ENCODE data around the gene LLGL2.

Gene LLGL2

DNA sequence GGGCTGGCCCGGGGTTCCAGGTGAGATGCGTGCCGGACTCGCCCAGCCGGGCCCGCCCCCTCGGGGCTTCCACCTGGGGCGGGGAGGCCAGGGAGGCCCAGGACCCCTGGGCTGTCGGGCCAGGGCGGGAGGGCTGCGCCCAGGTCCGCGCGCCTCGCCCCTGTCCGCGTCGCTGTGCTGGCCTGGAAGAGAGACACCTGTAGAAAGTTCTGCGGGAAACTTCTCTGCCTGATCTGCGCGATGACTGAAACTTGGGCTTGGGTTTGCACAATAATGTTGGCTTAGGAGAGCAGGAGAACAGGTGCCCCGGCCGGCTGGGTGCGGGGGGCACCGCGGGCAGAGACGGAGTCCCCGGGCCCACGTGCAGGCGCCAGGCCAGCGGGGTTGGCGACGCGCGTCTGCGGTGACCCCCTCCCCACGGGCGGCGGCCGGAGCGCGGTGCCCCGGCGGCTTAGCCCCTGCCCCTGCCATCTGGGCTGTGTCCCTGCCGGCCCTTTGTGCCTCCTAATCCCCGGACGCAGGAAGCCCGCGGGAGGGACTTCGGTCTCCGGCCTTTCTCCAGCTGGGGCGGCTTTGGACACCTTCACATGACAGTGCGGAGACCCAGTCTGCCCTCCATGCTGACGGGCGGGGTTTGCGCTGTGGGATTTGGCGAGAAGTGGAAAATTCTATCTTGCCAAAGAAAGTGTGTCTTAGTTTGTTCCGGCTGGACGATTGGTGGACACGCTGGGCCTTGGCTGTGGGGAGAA is 483 bp downstream of the LLGL2 start:
- DNase-seq: no peak

DNA sequence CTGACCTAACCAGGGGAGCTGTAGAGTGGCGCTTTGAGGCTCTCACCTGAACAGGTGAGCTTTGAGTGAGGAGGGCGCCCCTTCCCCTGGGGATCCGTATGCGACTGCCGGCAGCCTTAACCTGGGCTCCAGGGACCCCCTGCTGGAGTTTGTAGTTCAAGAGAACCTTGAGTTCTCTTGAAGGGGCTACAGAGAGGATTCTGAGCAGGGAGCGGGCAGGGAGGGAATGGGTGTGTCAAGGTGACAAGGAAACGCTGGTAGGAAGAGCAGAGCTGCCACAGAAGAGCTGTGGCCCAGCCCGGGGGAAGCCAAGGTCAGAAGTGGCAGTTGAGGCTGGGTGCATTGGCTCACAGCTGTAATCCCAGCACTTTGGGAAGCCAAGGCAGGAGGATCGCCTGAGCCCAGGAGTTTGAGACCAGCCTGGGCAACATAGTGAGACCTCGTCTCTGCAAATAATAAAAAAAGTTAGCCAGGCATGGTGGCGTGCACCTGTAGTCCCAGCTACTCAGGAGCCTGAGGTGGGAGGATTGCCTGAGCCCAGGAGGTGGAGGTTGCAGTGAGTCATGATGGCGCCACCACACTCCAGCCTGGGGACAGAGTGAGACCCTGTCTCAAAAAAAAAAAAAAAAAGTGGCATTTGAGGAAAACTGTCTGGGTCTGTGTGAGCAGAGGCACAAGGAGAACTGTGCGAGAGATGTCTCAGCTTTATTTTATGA is 1.2 kb downstream of the LLGL2 start:
- no peak for DNase-seq

- no peak for DNase-seq
Observed at GRCh38 chr17:75530837-75531720, 5.6 kb downstream of the LLGL2 start.

DNA sequence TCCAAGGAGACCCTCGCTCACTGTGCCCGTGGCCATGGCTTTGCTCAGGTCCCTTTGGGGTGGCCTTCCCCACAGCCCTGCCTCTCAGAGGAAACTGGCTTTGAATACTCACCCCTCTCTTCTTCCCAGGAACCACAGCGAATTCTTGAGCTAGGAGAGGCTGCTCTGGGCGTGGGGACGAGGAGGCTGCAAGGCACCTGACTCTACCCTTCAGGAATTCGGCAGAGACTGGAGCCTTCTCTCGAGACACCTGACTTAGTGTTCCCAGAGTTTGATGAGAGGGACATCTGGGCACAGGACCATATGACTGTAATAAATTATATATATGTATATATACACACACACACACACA is 6.2 kb downstream of the LLGL2 start:
- DNase-seq: no peak

DNA sequence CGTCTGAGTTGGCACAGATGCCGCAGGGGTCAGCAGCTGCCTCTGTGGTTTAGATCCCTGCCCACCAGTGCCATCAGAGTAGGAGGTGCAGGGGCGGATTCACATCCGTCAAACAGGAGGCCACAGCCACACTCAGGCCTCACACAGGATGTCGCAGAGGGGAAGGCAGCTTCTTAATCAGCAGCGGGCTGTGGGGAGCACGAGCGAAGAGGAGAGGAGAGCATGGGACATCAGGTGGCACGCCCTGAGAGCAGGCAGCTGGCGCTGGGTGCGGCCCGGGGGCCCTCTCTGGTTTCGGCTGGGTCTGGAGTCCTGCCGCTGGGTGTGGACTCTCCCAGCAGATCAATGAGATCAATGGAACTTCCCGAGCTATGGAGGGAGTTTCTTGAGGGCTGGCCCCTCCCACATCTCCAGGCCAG is 9.6 kb downstream of the LLGL2 start:
- DNase-seq: no peak

DNA sequence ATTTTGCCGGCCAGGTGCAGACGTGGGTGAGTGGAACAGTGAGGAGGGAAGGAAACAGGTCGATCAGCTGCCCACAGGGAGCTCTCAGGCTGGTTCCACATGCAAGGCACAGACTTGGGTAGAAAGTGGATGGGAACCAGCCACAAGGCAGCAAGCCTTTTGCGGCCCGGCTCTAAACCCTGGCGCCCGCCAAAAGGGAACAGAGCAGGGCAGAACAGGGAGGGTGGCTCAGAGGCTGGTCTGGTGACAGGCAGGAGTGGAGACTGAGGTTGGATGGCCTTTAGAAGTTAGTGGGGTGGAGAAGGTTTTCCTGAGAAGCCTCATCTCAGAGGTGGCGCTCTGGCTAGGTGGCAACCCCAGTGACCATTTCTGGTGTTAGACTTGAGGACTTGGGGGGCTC is 10.4 kb downstream of the LLGL2 start:
- no peak for DNase-seq

DNA sequence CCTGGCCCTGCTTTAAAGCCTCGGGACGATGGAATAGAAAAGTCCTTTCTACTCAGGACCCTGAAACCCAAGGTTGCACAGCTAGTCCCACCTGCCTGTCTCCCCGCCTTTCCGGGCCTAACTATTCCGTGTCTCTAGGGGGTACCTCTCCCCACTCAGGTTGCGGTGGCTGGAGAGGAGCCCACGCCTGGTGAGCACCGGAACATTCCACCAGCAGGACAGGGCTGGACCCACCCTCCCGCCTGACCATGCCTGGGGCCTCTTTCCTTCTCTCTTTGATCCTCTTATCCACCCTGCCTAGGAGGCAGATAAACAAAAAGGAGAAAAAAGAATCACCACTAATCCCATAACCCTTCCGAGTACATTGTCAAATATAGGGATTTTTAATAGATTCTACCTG is 10.9 kb downstream of the LLGL2 start:
- no peak for DNase-seq

DNA sequence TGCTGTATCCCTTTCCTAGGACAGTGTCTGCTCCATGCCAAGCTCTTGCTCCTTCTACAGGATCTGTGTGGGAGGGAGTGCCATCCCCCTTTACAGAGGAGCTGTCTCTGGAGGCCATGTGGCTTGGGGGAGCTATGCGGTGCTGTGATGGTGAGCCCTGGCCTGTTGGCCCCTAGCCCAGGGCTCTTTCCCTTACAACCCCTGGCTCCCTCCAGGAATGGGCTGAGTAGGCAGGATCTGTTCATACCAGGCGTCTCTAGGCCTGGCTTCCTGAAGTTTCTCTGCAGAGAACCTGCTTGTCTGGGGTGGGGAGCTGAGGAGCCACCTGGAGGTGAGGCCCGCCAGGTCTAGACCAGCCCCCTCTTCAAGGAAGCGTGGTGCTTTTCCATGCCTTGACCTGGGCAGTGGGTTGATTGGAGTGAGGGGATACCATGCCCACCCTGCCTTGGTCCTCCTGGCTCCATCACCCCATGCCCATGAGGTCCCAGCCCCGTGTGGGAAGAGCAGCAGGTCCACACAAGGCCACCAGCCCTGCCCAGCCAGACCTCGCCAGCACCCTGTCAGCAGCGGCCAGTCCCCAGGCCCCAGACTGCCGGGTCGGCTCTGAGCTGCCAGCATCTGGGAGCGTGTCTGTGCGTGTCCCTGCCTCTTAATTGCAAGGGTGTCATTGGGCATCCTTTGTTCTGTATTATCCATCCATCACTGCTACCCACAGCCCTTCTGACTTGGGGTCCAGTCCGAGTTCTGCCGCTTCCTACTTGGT is 14.7 kb downstream of the LLGL2 start:
- no peak for DNase-seq

DNA sequence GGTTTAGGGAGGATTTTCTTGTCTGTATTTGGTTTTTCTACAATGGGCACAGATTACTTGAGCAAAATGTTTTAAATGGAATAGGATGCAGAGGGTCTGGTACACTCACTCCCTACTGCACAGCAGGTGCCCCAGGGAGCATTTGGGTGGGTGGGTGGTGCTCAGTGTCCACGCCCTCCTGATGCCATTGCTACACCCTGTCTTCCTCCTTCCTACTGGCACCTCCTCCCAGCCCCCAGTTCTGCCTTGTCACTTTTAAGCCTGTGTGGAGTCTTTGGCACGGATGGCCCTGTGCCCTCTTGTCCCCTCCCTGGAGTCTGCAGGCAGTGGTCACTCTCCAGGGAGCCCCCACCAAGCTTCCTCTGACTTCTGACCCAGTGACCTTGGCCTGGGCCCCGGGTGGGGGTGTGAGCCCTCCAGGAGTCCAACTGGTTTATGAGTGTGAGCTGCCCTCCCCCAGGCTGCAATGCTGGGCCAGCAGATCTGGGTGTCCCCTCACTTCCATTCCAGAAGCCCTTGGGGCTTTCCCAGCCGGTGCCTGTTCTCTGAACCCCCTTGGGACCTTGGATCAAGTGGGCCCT is 15.5 kb downstream of the LLGL2 start:
- no peak for DNase-seq

DNA sequence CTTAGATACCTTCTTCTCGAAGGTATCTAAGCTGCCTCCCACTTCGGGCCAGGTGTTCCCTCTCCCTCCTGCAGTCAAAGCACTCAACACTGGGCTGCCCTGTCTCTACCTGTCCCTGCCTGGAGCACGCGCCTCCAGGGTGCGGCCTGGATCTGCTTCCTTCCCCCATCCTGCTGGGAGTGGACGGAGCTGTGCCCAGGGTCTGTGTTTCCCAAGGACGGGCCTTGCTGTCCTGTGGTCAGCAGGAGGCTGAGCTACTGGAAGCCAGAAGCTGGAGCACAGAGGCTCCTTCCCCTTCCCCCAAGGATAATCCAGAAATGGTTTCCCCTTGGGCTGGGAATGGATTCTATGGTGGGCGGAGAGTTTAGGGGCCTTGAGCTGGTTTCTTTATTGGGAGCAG is 16.7 kb downstream of the LLGL2 start:
- no peak for DNase-seq

DNA sequence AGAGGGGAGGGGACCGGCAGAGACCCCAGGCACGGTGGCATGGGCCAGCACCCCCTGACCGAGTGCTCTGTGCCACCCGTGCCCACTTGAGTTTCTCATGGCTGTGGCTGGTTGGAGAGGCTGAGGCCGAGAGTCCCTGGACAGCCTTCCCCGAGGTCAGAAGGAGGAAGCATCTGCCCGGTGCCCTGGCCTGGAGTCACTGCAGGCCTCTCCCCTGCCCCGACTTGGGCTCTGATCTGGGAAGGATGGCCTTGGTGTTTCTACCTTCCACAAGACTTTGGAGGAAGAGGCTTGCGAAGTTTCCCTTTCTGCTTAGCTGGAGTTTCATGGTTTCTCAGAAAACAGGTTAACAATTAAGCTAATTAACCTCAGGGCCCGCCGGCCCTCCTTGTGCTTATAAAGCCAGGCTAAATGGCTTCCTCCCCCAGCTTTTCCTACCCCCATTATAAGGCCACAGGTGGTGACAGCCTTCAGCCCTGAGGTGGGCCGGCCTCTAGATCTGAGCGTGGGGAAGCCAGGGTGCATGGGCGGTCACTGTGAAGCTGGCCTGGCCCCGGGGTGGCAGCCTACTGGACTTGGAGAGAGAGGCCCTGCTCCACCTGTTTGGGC is 17.3 kb downstream of the LLGL2 start:
- no peak for DNase-seq

- no peak for DNase-seq
Observed at GRCh38 chr17:75544250-75544649, 18.8 kb downstream of the LLGL2 start.

- DNase-seq: no peak
Observed at GRCh38 chr17:75546181-75546580, 20.7 kb downstream of the LLGL2 start.

DNA sequence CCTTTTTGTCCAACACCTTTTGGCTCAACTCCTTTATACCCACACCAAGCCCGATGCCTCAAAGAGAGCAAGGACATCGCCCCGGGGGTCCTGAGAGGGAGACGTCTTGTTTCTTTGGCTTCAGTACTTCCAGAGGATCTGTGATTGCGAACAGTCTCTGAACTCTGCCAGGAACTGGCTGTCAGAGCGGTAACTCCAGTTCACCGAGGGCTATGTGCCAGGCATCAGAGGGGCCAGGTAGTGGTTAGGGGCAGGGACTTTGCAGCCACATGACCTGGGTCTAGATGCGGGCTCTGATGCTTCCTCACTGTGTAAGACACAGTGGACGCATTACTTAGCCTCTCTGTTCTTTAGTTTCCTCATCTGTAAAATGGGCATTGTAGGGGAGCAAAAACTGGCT is 21.6 kb downstream of the LLGL2 start:
- no peak for DNase-seq

DNA sequence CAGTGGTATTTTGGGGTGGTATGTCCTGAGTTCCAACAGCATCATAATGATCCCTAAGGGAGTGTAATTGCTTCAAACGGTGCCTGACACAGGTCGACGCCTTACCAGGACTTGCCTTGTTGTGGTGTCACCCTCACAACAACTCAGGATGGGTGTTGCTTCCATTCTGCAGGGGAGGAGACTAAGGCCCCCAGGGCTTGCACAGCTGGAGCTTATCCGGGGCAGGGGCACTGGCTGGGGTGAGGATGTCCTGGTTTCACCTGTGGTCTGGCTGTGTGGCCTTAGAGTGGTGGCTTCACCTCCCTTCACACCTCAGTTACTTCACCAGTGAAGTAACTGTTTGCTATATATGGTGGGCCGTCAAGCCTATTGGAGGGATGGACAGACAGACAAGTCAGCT is 23.3 kb downstream of the LLGL2 start:
- no peak for DNase-seq

DNA sequence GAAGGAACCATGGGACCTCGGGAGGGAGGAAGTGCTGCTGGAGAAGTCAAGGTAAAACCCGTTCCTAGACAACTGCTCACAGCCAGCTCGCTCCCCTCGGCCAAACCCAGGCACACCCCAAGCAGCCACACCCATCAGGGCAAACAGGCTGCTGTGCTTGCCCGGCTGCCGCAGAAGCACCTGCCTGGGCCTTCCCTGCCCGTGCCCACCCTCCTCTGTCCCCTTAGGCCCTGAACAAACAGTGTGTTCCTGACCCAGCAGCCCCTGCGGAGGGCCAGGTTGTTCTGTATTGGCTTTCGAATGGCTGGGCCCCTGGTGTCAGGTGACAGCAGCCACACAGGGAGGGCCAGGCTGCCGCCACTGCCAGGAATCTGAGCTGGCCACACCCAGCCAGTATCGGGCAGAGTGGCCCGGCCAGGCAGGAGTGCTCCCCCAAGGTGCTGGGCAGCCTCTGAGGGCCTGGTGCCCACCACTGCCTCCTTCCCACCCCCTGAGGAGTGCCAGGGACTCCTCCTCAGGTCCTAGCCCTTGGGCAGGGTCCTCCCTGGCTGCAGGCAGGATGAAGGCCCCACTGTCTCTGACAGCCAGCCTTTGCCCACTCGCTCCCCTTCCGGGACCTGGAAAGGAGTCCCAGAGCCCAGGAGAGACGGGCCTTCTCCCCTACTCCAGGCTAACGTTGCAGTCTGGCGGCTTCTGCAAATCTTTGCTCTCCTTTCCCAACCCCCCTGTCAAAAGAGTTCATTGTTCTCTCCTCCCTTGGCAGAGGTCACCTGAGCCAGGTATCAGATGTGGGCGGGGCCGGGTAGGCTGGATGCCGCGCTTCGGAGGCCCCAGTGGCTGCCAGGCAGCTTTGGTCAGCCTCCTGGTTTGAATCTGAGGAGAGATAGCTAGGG is 24.0 kb downstream of the LLGL2 start:
- DNase-seq: no peak

GRCh38 chr17:75550139-75550465 is 24.6 kb downstream of the LLGL2 start:
- no peak for DNase-seq

GRCh38 chr17:75551266-75551665 is 25.8 kb downstream of the LLGL2 start:
- no peak for DNase-seq

DNA sequence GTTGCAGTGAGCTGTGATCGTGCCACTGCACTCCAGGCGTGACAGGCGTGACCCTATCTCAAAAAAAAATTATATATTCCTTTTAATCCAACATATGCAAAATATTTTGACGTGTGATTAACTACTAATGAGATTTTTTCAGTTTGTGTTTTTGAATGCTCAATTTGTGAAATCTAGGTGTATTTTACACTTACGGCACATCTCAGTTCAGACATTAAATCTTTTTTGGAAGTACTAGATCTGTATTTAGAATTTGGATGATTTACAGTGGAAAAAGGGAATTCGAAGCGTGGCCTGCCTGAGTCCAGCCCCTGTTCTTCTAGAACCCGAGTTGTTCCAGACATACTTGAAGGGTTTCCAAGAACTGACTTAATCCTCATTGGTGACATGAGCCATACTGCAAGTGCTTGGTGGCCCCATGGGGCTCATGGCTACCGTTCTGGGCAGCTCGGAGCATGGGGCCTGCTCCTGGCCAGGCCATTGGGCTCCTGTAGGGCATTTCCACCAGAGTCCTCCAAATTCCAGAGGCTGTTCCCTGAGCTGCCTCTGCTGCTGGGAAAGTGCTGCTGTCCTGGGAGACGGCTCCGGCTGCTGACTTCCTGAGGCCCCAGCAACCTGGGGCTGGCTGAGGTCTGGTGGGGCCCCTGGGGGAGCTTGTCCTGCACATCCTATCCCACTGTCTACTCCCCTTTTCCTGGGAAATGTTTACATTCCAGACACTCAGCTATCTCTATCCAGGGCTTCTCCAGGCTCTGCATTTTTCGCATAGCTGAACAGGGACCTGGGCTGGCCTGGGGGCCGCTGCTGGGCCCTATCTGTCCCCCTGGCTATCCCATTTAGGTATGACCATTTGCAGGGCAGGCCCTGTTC is 27.2 kb downstream of the LLGL2 start:
- no peak for DNase-seq

All from T1000 (cell line).